GM21717 (cell line): Measurements from ENCODE around the gene PRRC2B.
"Not testable (repeated sequence)": the region's sequence is repeated elsewhere in the genome, so short reads cannot be mapped to it uniquely, and the experiment has no call there.

Experiments used
- ATAC-seq: cut with Tn5 transposase; IDR thresholded peaks from one replicate; pipeline ENCODE4 v1.9.1; 2021; ENCODE audit warnings: mild to moderate bottlenecking, moderate library complexity; ENCODE audit not compliant: unreplicated experiment

PRRC2B gene

DNA sequence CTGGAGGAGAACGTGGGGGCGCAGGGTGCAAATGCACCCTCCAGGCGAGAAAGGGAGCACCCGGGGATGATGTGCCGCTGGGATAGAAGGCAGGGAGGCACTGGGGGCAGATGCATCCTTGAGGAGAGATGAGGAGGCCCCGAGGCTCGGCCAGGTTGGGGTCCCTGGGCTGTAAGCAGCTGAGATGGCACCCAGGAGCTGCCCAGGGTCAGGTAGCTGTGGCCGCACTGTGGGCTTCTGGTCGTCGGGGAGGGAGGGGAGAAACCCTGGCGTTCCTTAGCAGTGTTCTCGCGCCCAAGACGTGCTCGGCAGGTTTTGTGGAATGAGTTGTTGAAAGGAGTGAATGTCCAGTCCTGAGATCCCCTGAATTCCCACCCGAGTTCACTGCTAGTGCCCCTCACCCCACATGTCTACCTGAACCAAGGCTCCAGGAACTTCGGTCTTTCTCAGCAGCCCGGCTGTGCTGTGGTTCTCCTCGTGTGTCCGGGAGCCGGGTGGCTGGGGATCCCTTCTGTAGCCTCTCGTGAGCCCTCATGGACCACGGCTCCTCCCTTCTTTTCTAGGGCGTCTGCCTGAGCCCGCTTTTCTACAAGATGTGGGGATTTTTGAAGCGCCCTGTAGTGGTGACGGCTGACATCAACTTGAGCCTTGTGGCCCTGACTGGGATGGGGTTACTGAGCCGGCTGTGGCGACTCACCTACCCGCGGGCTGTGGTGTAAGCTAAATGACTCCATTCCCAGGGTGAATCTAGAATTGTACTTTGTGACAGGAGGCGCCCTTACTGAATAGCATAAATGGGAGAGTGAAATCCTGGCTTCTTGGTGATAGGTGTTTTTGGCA, 110.0 kb downstream of the PRRC2B start:
- ATAC-seq, result no peak

DNA sequence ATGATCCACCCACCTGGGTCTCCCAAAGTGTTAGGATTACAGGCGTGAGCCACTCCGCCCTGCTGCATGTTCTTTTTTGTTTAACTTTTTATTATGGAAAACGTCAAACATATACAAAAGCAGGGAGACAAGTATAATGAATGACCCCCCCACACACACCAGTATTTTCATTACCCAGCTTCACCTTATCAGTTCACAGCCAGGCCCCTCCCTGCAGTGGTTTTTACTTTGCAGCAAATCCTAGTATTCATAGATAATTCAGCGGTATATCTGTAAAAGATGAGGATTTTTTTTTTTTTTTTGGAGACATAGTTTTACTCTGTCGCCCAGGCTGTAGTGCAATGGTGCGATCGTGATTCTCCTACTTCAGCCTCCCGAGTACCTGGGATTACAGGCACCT, 111.1 kb downstream of the PRRC2B start:
- ATAC-seq, result no peak

DNA sequence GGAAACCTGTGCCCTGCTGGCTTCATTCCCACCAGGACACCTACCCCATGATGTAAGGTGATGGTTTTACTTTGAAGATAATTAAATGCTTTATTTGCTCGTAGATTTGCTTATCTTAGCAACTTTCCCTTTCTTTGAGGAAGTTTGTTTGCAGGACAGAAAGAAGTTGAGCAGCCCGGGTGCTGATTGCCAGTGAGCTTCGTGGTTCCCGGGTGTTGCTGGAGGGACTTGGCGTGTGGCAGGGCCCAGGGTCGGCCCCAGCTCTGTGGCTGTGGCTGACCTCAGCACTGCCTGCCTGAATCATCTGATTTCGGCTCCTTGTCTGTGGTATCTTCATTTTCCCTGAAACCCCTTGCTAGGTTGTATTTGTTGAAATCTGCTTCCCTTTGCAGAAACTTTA, 117.5 kb downstream of the PRRC2B start:
- ATAC-seq, result no peak

DNA sequence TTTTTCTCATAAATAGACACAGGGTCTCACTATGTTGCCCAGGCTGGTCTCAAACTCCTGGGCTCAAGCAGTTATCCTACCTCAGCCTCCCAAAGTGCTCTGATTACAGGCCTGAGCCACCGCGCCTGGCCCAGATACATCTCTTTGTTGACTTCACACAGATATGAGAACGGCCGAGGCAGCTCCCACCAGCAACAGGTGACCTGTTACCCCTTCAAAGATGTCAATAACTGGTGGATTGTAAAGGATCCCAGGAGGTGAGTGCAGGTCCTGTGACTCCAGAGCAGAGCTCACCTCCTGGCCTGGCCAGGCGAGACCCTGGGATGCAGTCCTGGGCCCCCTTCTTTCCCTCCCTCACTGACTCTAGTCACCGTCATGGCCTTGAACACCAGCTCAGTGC, 118.0 kb downstream of the PRRC2B start:
- ATAC-seq, result no peak

DNA sequence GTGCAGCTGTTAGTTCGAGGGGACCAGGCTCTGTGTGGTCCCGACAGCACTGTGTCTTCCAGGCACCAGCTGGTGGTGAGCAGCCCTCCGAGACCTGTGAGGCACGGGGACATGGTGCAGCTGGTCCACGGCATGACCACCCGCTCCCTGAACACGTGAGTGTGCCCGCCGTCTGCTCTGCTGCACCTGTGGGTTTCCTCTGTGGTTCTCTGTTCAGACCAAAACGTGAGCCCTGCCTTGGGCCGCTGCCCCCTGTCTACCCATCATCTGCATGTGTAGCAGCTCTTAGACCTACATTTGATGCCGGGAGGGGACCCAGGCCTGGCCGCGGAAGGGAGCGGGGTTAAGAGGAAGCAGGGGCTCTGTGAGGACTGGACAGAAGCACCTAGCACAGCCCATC, 119.3 kb downstream of the PRRC2B start:
- no peak for ATAC-seq

DNA sequence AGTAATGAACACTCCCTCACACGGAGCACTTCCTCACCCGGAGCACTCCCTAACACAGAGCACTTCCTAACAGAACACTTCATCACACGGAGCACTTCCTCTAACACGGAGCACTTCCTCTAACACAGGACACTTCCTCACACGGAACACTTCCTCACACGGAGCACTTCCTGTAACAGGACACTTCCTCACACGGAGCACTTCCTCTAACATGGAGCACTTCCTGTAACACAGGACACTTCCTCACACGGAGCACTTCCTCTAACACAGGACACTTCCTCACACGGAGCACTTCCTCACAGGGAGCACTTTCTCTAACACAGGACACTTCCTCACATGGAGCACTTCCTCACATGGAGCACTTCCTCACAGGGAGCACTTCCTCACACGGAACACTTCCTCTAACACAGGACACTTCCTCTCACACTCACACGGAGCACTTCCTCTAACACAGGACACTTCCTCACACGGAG, 121.7 kb downstream of the PRRC2B start:
- ATAC-seq, result not testable (repeated sequence)

DNA sequence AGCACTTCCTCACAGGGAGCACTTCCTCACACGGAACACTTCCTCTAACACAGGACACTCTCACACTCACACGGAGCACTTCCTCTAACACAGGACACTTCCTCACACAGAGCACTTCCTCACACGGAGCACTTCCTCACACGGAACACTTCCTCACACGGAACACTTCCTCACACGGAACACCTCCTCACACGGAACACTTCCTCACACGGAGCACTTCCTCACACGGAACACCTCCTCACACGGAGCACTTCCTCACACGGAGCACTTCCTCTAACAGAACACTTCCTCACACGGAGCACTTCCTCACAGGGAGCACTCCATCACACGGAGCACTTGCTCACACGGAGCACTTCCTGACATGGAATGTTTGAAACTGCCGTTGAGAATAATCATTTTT, 122.2 kb downstream of the PRRC2B start:
- ATAC-seq, result no peak

DNA sequence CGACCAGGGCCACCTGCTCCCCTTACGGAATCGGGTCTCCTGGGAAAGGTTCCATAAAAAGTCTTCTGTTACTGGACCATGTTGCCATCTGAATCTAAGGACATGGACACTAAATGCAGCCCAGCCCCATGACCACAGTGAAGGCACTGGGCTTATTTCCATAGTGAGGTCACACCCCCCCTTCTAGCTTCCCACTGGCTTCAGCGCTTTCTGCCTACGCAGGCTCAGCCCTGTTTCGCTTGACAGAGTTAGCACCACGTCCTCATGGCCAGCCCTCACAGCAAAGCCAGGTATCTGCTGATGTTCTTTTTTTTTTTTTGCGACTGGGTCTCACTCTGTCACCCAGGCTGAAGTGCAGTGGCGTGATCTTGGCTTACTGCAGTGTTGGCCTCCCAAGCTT, 123.0 kb downstream of the PRRC2B start:
- ATAC-seq, result no peak

DNA sequence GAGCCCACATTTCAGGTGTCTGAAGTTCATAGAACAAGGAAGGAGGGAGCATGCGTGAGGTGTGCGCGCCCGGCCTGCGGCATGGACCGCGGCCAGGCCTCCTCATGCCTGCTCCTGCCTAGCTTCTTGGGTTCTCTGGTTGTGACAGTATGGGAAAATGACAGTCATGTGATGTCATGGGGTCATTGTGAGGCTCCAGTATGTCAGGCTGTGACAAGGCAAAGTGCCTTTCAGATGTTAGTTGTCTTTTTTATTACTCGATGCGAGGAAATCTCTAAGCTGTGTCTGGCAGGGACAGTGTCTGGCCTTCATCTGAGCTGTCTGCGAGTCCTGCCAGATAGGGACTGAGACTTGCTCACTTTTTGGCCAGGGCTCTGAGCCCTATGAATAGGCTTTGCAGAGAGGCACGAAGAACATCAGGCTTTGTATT, 123.9 kb downstream of the PRRC2B start:
- no peak for ATAC-seq

DNA sequence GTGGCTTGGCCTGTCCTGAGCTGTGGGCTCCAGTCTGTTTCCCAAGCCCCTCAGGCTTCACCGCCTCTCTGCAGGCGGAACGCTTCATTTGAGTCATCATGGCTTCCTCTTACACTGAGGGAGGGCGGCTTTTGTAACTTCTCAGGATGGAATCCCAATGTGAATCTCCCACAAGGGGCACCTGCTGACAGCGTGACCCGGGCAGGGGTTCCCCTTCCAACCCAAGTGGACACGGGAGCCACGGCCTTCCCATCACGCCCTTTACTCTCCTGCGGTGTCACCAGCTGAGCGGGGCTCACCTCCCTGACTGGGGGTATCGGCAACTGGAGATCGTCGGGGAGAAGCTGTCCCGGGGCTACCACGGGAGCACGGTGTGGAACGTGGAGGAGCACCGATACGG, 124.7 kb downstream of the PRRC2B start:
- ATAC-seq, result no peak

DNA sequence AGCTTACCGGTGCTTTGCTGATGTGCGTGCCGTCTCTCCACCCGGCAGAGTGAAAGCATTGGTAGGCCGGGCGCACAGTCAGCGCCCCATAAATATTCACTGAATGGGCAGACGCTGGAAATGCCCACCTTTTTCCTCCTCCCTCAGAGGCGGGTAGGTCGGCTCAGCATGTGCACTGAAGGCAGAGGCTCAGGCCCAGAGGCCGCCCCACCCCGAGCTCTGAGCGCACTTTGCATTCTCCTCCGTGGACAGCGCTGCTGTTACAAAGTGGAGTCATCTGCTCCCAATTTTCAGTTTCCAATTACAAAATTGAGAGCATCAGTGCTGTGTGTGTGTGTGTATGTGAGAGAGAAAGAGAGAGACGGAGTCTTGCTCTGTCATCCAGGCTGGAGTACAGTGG, 126.6 kb downstream of the PRRC2B start:
- ATAC-seq, result no peak

DNA sequence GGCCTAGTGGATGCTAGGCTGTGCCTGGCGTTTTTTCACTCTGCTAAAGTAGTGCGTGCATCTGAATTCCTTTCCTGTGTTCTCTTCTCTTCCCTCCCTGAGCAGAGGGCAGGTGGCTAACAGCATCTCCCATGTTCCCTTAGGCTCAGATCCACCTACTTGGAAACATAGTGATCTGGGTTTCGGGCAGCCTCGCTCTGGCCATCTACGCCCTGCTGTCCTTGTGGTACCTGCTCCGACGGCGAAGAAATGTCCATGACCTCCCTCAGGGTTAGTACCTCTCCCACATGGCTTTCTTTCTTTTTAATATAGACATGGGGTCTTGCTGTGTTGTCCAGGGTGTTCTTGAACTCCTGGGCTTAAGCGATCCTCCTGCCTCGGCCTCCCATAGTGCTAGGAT, 127.3 kb downstream of the PRRC2B start:
- ATAC-seq, result no peak

DNA sequence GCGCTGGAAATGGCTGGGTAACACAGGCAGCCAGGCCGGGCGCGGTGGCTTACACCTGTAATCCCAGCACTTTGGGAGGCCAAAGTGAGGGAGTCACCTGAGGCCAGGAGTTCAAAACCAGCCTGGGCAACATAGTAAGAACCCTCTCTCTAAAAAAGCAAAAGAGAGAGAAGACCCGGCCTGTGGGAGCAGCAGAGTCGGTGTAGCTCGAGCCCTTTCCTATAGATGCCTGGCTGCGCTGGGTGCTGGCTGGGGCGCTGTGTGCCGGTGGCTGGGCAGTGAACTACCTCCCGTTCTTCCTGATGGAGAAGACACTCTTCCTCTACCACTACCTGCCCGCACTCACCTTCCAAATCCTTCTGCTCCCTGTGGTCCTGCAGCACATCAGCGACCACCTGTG, 127.9 kb downstream of the PRRC2B start:
- no peak for ATAC-seq

DNA sequence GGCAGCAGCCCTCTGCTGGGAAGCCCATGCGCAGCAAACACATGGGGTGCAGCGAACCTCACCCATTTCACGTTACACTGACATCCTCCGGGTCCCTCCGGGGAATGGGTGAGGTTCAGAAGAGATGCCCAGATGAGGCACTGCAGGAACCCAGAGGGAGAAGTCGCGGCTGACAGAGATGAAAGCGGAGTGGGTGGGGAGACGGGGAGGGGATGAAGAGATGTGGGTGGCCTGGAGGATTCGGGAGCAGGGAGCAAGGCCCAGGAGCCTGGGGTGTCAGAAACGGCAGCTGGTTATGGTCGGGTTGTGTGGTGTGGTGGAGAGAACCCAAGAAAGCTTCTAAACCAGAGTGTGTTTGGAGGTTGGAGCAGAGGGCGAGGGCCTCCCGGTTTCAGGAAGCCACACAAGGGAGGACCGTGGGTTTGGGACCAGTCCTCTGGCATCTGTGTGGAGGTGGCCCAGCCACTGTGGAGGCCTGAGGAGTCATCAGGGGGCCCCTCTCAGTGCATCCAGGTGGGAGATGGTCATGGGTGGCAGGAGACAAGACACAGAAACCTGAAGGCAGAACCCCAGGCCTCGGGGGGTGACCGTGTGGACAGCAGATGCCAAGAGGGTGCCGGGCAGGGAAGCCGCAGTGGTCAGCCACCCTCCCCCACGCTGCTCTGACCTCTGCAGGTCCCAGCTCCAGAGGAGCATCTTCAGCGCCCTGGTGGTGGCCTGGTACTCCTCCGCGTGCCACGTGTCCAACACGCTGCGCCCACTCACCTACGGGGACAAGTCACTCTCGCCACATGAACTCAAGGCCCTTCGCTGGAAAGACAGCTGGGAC, 128.6 kb downstream of the PRRC2B start:
- ATAC-seq, result no peak

DNA sequence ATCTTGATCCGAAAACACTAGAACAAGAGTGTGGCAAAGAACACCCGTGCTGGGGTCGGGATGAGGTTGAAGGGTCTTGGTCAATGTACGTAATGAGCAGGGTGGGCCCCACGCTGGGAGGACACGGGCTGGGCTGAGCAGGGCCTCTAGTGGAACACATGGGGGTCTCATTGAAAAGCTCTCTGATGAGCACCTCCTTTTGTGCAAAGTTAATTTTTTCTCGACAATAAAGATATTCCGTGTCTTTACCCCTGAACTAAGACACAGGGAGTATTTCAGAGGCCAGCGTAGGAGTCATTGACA, 129.2 kb downstream of the PRRC2B start:
- ATAC-seq, result no peak

DNA sequence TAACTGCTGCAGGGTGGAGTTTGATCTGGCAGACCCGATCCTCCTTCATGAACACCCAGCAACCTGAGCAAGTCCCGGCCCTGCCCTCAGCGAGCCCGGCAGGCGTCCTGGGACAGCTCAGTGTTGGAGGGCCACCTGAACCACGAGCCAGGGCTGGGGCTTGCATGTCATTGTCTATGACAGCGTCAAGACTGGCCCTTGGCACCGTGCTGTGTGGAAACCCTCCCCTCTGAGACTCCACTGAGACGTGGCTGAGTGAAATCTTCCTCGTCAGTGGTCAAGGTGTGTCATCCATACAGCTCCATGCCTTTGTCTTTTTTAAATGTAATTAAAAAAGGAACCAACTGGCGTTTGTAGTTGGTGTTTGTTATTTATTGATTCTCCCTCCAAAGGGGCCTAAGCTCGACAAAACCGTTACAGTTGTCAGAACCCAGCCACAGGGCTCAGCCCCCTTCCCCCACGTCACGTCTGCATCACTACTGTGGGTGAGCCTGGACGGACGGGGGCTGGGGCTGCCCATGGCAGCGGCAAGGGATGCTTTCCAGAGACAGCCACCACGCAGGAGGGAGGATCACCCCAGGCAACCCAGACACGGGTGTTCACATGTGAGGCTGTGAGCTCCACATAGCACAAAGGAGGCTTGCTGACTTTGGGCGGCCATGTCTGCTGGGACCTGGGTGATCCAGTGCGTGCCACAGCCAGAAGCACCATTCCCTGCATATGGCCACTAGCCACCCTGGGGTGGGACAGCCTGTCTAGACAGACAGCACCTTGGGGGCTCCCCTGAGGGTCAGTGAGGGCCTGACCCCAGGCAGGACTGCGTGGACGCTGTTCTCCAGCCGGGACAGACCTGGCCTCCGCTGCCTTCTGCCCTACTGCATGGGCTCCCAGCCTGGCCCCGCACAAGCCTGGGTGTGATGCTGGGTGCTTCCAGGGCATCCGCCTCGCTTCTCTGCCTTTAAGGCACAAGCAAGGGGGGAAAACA, 129.9 kb downstream of the PRRC2B start:
- ATAC-seq, result no peak

DNA sequence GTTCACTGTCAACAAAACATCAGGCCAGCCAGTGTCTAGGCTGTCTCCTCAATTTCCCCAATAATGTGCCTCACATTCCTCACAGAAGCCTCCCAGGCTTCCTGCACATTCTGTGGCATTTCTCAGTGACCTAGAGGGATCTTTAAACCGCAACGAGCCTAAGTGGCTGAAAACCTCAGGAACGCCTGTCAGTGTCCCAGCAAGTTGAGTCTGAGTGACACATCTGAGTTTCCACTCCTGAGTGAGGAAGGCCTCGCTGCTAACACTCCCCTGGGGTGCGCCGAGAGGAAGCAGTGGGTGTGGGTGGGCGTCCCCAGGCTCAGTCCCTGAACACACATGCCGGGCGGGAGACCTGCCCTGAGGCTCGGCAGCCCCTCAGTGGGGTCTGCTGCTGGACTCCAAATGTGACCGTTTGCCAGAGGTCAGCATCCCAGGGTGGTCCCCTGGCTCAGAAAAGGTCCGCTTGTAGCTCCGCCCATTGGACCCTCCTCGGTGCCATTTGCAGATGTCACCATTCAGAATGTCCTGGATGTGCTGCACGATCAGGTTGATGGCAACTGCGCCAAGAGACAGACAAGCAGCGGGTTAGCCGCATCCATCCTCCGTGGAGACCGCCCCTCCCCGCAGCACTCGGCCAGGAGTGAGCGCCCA, 130.9 kb downstream of the PRRC2B start:
- no peak for ATAC-seq

DNA sequence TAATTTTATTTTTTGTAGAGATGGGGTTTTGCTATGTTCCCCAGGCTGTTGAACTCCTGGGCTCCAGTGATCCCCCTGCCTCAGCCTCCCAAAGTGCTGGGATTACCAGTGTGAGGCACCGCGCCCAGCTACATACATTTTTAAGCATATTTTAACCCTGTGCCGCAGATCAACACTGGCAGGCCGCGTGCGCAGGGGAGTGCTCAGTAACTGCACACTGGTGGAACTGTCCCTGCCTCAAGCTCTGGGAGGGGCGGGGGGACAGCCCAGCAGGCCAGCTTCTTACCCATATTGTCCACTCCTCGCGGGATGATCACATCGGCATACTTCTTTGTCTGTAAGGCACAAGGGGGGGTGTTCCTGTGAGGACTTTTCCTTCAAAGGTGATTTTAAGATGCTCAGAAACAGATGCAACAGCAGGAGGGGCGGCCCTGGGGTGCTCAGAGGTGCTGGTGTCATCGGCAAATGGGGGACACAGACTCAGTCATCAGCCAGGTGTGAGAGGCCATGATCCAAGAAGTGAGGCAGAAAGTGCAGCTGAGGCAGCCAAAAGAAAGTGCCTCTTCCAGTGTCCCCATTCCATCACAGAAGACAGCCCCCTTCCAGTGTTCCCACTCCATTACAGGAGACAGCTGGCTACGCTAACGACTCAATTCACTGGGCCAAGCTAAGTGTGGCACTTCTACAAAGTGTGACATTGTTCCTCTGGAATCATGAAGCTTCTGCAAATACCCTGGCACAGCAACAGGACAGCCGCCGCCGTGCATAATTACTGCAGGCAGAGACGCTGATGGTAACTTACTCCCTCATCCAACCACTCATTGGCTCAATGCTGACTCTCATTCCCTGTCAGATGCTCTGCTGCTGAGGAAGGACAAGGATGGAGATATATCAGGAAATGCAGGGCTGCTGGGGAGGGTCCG, 132.0 kb downstream of the PRRC2B start:
- no peak for ATAC-seq

DNA sequence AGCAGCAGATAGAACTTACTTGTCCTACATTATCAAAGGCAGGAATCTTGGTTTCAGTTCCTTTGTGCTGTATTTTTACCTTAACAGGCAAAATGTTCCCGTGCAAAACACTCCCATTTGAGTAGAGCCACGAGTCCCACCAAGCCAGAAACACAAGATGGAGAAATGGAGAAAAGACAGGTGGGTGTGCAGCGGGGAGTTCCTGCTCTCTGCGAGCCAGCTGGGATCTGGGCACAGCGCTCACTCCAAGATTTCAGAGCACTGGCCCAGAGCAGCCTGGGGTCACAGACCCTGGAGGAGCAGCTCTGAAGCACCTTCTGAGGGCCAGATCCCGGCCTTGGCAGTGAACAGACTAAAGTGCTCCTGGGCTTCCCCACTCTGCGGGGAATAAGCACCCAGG, 134.3 kb downstream of the PRRC2B start:
- ATAC-seq, result no peak
